ENCODE measurements around the gene VRTN.
A peak's percentile ranks its signal among the peaks of the same experiment; 100 is the strongest.
"Not testable (repeated sequence)": the region's sequence is repeated elsewhere in the genome, so short reads cannot be mapped to it uniquely, and the experiment has no call there.

The VRTN gene

GRCh38 chr14:74348735-74349463, 628 bp downstream of the VRTN start:
- DNase-seq: no peak

- DNase-seq: no peak
These were observed 1.5 kb downstream of the VRTN start for GRCh38 chr14:74349757-74350156.

- no peak for DNase-seq
These were observed 2.1 kb downstream of the VRTN start for GRCh38 chr14:74350211-74350927.

- DNase-seq: no peak
These were observed 2.7 kb downstream of the VRTN start for GRCh38 chr14:74350928-74351323.

- no peak for DNase-seq
These were observed 8.8 kb downstream of the VRTN start for GRCh38 chr14:74356892-74357575.

- no peak for DNase-seq
These were observed 9.3 kb downstream of the VRTN start for GRCh38 chr14:74357585-74357984.

GRCh38 chr14:74358176-74358829, 10.0 kb downstream of the VRTN start:
- no peak for DNase-seq

- DNase-seq: no peak
These were observed 11.9 kb downstream of the VRTN start for GRCh38 chr14:74360163-74360562.

- DNase-seq: peak; percentile 93
These were observed 14.2 kb downstream of the VRTN start for GRCh38 chr14:74362361-74362915.

GRCh38 chr14:74364271-74364880, 16.1 kb downstream of the VRTN start:
- DNase-seq: no peak

- no peak for DNase-seq
These were observed 19.8 kb downstream of the VRTN start for GRCh38 chr14:74368026-74368425.

- DNase-seq: no peak
These were observed 20.2 kb downstream of the VRTN start for GRCh38 chr14:74368441-74368840.

- no peak for DNase-seq
These were observed 29.9 kb downstream of the VRTN start for GRCh38 chr14:74377976-74378690.

- DNase-seq: no peak
These were observed 31.9 kb downstream of the VRTN start for GRCh38 chr14:74380172-74380571.

GRCh38 chr14:74380845-74381244, 32.6 kb downstream of the VRTN start:
- DNase-seq: no peak

- not testable (repeated sequence) for DNase-seq
These were observed 33.3 kb downstream of the VRTN start for GRCh38 chr14:74381571-74381970.

- DNase-seq: no peak
These were observed 34.0 kb downstream of the VRTN start for GRCh38 chr14:74382231-74382630.

GRCh38 chr14:74389980-74390379, 41.7 kb downstream of the VRTN start:
- no peak for DNase-seq

GRCh38 chr14:74390505-74390904, 42.2 kb downstream of the VRTN start:
- DNase-seq: not testable (repeated sequence)

- DNase-seq: no peak
These were observed 43.2 kb downstream of the VRTN start for GRCh38 chr14:74391479-74391878.

GRCh38 chr14:74392616-74393570, 44.6 kb downstream of the VRTN start:
- DNase-seq: no peak
